ENCODE results near the gene BPIFB2.
"Not testable (repeated sequence)": the region's sequence is repeated elsewhere in the genome, so short reads cannot be mapped to it uniquely, and the experiment has no call there.

BPIFB2 gene

DNA sequence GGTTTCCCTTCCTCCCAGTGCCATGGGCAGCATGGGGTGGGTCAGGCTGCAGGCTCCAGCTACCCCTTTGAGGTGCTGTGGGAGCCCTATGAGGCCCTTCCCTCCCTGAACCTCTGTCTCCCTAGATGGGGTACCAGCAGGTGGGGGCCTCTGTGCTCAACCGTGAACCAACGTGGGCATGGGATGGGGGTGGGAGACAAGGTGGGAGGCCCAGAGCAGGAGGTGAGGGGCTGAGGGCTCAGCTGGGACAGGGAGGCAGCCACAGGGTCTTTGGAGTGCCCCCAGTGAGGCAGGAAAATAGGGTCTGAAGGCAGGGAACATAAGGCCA lies 36.6 kb upstream of the BPIFB2 start:
- no peak for DNase-seq (ENCODE audit: low spot score)

DNA sequence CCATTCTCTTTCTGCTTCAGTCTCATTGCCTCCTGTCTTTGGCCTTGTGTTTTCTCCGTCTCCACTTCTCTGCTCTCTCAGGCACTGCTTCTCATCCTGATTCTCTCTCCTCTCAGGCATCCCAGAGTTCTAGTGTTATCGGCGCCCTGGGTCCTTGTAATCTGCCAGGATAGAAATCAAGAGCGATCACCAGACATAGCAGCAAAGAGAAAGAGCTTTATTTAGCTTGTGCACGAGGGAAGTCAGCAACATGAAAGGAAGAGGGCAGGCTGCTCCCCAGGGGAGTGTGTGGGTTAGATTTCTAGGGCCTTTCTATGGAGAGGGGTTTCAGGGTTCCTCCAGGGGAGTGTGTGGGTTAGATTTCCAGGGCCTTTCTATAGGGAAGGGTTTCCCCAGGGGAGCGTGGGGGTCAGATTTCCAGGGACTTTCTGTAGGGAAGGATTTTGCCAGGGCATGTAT lies 35.8 kb upstream of the BPIFB2 start:
- no peak for DNase-seq (ENCODE audit: low spot score)

DNA sequence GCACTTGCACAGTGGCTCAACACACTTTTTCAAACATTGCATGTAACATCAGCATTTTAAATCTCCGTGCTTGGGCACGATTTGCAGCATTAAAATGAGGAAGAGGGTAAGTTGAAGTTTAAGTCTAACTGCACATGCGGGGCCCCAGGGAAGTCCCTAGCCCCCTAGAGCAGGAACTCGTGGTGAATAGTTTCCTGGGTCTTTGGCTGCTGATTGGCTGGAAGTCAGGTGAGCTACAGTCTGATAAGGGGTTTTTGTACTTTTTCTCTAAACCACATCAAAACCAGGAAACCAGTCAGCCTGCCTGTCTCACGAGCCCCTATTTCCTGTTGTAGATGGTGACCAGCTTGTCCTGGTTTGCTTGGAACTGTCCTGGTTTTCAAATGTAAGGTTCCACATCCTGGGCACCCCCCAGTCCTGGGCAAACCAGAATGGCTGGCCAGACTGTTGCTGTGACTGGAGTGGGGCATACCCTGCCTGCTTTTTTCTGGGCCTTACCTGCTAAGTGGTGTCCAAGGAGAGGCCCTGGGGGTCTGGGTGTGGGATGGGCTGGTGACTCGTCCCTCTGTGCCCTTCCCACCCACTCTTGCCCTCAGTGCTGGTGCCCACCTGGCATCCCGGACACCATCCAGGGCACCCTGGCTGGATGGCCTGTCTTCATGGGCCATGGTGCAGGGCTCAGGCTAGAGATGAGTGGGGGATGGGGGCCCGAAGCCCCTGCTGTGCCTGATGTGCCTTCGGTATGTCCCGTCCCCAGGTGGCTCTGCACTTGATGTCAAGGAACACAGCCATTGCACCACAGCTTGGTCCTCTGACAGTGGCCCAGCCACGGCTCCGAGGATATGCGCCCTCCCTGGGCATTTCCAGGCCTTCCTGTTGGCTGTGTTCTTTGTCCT lies 35.1 kb upstream of the BPIFB2 start:
- DNase-seq (ENCODE audit: low spot score): no peak

DNA sequence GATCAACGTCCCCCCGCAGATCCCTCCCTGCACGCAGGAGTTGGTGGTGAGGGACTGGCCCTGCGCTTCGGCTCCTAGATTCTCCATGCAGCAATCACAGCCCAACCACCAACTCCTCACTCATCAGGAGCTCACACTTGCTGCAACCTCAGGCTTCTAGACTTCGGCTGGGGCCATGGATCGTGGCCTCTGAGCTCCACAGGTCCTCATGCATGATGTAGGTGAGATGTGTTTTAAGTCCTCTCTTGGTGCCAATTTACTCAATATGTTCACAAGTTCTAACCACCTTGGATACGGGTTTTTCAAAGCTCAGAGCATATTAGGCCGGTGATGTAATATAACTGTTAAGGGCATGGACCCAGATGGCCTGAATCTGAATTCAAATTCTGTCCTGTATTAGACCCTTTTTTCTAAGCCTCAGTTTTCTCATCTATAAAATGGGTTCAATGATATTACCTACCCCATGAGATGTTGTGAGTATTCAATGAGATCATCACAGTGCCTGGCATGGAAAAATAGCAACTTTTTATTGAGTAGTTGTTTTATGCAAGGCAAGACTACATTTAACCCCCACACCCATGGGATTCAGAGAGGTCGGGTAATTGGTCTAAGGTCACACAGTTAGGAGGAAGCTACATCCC lies 34.3 kb upstream of the BPIFB2 start:
- no peak for DNase-seq (ENCODE audit: low spot score)

DNA sequence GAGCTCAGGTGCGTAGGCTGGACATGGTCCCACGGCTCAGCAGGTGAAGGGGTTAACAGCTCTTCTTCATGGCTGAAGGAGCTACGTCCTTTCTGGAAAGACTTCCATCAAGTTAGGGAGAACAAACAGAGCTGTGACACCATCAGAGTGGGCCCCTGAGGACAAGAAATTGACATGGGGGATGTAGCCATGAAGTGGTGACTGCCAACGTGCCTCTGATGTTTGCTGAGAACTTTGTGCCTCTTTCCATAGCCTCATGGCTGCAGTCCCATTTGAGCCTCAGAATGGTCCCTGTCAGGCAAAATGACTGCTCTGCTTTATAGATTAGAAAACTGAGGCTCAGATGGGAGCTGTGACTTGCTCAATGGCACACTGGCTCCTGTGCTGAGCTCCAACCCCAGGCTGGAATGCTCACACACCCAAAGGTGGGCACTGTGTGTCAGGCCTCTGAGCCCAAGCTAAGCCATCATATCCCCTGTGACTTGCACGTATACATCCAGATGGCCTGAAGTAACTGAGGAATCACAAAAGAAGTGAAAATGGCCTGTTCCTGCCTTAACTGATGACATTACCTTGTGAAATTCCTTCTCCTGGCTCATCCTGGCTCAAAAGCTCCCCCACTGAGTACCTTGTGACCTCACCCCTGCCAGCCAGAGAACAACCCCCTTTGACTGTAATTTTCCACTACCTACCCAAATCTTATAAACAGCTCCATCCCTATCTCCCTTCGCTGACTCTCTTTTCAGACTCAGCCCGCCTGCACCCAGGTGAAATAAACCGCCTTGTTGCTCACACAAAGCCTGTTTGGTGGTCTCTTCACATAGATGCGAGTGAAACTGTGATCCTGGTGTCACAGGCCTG lies 33.1 kb upstream of the BPIFB2 start:
- not testable (repeated sequence) for DNase-seq (ENCODE audit: low spot score)

DNA sequence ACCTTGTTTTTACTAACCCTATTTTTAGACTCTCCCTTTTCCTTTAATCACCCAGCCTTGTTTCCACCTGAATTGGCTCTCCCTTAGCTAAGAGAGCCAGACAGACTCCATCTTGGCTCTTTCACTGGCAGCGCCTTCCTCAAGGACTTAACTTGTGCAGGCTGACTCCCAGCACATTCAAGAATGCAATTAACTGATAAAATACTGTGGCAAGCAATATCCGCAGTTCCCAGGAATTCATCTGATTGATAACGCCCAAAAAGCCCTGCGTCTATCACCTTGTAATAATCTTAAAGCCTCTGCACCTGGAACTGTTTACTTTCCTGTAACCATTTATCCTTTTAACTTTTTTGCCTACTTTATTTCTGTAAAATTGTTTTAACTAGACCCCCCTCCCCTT lies 32.4 kb upstream of the BPIFB2 start:
- not testable (repeated sequence) for DNase-seq (ENCODE audit: low spot score)

DNA sequence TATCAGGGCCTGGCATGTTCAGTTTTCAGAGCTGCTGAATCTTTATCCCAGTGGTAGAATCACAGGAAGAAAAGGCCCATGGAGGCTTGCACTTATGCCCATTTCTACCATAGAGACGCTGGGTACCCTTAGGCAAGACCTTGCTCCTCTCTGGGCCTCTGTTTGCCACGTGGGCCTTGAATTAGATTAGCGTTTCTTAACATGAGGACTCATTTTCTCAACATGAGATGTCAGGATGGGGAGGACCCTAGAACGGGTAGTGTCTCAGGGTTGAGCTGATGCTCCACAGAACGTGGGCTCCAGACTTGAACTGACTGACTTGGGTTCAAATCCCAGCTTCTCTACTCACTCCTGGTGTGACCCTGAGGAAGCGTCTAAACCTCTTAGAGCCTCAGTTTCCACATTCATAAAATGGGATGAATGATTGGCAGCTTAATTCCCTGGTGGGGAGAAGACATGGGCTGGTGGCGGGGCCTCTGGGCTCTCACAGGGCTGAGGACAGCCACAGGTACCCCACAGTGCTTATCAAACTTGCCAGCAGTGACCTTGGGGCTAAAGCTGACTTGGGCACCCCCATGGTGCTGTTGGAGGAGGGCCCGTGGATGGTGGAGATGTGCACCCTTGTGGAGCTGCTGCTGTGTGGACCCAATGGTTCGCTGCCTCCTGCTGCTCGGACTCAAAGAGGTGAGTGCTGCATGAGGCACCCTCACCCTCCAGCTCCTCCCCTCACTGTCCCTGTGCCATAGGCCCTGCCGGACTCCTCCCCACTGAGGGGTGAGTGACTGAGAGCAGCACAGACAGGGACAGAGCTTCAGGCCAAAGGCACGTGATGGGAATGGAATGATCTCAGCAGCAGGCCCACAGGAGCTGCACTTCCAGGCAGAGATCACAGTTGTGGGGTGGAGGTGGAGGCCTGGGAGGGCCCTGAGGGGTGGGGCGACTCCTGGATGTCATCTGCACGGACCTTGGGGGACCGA lies 31.5 kb upstream of the BPIFB2 start:
- no peak for DNase-seq (ENCODE audit: low spot score)

DNA sequence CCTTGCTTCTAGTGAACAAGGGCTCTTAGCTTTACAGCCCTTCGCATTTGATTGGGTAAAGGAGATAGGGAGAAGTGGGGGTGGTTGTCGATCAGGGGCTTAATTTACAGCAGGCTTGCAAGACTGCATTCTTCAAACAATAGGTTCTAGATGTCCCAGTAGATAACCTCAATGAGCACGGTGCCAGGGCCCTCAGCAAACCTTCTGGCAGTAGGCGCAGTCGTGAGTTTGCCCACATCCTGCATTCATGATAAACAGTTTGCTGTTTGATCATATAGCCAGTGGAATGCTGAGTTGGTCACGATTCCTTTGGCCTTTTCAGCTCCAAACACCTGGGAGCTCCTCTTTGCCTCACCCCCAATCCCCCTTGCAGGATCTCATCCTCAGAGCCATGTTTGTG lies 30.8 kb upstream of the BPIFB2 start:
- no peak for DNase-seq (ENCODE audit: low spot score)

DNA sequence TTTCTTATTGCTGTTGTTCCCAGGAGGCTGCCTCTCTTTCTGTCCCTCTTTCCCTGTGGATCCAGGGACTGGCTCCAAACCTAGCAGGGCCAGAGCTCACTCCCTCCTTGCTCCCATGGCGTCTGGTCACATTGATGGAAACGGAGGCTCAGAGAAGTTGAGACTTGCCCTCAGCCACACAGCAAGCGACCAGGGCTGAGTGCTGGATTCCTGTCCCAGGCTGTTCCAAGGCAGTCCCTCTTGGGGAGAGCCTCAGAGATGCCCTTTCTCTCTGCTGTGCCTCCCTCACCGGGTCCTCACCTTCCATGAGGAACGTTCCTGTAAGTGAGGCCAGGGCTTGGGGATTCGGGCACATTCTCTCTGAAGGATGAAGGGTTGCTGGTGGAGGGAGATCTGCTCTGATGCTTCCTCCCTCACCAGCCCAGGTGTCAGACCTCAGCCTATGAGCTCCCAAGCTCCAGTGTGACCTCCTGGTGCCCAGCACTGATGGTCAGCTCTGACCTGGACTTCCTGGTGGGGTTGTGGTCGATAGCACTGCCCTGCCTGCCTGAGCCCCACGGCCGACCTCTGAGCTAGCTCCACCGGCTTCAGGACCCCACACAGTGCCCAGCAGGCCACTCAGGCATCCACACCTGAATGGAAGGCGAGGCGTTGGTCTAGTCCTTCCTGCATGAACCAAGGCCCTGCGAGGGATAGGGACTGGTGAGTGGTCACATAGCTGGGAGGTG lies 30.1 kb upstream of the BPIFB2 start:
- DNase-seq (ENCODE audit: low spot score): no peak

DNA sequence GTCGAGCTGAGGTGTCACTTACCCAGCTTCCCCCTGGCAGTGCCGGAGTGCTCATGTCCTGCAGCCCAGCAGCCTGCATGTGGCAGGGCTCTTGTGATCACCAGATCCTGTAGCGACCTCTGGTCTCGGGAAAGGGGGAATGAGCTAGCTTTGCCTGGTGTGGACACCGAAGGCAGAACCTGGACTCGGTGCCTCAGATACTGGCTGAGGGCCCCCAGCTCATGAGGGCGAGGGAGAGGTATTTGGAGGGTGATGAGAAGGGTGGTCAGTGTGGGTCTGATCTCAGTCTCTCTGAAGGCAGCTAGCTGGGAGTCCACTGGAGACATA lies 29.5 kb upstream of the BPIFB2 start:
- no peak for DNase-seq (ENCODE audit: low spot score)

DNA sequence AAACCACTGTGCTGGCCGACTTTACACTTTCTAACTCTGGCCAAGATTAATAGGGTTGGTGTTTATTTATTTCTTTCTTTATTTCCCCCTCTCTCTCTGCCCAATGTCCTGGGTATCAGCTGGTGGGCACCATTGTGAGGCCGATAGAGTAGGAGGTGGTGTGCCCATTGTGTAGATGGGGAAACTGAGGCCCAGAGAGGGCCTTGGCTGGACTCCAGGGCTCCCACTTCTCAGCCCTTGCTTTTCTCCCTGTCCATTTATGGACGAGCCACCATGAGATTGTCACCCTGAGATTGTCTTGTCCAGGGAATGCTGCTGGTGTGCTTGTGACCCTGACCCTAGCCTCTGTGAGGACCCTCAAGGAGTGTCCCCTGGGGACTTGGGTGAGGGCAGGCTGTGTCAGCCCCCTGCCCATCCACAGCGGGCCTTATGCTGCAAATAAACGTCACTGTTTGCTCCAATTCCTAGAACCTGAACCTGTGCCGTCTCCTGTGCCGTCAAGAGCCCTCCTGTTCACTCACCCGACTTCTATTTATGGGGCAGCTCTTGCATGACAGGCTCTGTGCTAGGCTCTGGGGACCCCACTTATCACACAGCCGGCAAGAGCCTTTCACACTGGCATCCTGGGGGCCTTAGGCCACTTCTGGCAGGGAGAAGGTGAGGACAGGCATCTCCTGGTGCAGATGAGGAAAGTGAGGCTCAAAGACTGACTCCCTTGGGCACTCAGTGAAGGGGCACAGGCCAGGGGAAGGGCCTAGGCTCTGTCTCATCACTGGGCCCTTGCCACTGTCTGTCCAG lies 28.1 kb upstream of the BPIFB2 start:
- no peak for DNase-seq (ENCODE audit: low spot score)

DNA sequence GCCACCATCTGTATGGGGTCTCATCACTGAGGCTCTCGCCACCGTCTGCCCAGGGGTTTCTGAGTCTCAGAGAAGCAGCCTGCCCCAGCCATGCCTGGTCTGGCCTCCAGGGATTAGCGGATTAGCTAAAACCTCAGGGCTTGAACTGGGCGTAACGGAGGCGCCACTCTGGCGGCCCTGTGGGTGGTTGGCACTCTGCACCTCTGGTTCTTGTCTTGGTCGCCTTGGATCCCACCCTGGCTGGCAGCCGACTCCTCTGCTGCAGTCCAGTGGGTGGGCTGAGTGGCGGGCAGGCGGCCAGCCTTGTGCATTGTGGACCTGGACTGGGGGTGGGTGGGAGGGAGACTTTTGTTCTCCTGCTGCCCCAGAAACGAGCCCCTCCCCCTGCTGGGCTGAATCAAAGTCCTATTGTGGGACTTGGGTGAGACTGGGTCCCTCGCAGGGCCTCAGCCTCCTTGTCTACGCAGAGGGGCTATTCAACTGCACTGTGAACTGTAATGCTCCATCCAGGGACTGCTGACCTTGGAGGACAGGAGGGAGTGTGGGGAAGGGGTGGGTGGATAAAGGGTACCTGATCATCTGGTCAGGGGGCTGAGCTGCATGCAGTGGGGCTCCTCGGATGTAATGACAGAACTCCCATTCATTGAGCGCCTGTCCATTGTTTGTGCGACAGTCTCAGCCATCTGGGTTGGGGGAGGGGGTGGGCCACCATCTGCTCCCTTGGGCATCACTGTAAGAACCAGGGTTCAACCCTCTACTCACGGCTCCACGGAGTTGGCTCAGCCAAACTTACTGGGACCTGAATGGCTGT lies 27.2 kb upstream of the BPIFB2 start:
- no peak for DNase-seq (ENCODE audit: low spot score)

DNA sequence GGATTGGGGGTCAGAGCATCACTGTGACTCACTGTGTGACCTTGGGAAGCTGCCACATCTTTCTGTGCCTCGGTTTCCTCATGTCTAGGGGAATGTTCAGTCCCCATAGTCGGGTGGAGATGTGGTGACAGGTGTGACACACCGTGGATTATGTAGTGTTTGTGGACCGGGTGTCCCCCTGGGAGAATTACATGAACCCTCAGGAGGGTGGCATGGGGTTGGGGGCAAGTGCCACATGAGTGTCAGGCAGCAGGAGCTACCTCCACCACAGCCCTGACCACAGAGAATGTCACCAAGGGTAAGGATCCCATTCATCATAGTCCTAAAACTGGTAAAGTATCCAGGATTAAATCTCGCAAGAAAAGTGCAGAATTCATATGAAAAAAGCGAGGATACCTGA lies 26.5 kb upstream of the BPIFB2 start:
- DNase-seq (ENCODE audit: low spot score): no peak

DNA sequence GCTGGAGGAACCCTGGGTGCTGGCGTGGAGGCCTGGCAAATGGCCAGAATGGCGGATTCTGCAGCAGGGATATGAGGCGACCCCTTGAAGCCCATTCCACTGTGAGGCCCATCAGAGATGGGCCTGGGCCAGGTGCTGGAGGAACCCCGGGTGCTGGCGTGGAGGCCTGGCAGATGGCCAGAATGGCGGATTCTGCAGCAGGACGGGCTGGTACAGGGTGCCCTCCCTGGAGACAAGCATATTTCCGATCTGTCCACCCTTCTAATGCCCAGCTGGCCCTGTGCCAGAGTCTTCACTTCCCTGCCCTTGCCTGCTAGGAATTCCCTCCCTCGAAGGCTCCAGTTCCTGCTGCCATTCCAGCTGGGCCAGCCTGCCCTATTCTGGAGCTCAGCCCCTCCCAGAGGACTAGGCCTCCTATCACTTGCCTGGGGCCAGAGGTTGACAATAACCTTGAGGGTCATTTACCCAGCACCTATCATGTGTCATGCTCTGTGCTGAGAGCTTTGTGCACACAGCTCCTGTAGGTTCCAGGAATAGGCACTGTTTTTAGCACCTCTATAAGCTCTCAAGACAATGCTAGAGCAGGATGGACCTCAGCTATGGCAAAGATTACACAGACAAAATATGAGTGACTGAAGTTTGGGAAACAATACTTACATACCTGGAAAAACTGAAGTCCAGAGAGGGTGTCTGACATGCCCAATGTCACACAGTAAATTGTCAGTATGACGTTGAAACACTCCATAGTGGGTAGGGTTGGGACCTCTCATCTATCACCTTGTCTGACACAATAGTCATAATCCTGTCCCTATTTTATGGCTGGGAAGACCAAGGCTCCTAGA lies 24.7 kb upstream of the BPIFB2 start:
- DNase-seq (ENCODE audit: low spot score): no peak

DNA sequence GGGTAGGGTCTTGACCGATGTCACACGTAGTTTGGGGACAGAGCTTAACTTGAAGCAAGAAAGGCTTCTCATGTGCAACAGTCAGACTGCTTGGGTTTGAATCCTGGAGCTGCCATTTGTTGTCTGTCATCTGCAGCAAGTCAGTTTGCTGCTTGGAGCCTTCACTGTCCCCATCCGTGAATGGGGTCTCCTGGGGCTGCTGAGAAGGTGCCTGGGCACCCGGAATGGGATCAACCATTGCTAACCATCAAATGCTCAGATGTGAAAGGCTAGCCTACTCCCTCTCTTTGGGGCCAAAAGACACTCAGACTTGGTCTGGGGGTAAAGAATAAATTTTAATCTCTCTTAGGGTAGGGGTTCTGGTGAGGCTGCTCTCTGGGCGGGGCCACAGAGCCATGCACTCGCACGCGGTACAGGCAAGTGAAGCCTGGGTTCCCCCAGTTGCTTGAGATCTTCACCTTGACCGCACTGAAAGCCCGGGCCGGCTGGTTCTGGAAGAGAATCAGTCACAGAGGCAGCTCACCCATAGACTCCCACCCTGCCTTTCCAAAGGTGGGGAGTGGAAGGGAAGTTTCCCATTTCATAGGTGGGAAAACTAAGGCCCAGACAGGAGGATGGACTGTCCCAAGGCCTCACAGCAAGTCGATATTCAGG lies 23.9 kb upstream of the BPIFB2 start:
- DNase-seq (ENCODE audit: low spot score): no peak

DNA sequence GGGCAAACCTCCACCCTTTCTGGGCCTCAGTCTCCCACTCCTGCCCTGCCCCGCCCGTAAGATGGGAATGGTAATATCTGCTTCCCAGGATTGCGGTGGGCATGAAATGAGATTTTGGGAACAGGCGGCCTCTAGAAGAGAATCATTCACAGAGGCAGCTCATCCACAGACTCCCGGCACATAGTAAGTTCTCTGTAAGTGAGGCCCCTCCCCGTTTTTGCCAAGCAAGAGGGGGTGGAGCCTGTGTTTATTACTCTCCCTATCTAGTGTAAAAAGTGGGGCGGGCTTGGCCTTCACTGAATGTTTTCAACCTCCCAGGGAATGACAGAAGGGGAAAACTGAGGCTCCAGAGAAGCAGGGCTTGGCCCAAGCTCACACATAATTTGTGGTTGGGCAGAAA lies 23.3 kb upstream of the BPIFB2 start:
- no peak for DNase-seq (ENCODE audit: low spot score)

DNA sequence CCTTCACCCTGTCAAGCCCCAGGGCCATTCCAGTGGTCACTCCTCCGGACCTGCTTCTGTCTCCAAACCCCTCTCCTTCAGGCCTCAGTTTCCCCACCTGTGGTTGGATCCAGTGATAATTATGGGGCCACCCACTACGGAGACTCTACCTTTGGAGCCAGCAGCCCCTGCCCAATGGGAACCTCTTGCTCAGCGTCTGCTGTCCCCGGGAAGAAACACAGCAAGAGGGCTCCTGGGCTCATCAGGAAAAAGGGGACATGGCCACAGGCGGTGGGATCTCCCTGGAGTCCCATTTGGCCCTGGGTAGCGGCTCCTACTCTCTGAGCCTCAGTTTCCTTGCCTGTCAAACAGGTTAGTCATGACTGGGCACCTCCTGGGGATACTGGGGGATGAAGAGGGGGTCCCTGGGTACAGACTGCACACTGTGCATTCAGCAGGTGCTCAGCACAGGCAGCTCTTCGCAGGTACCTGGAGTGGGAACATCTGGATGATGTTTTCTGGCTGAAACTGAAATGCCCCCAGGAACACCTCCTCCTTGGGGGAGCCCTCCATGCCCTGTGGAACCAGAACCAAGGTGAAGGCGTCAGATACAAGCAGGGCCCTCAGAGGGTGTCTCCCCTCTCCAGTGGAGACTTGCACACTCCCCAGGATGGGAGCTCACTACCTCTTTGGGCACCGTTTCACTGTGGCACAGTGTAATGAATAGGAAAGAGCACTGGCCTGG lies 22.7 kb upstream of the BPIFB2 start:
- no peak for DNase-seq (ENCODE audit: low spot score)

All from AG20443 (cell line).